ENCODE data around the gene TBCA. TPM values are rescaled to one million over a fixed set of nuclear protein-coding genes. Genes with fewer than 3 reads are reported as not detected.

The TBCA gene
- total and polyA plus RNA-seq, 2 experiments from 2014 or later, result 117 to 814 TPM

DNA sequence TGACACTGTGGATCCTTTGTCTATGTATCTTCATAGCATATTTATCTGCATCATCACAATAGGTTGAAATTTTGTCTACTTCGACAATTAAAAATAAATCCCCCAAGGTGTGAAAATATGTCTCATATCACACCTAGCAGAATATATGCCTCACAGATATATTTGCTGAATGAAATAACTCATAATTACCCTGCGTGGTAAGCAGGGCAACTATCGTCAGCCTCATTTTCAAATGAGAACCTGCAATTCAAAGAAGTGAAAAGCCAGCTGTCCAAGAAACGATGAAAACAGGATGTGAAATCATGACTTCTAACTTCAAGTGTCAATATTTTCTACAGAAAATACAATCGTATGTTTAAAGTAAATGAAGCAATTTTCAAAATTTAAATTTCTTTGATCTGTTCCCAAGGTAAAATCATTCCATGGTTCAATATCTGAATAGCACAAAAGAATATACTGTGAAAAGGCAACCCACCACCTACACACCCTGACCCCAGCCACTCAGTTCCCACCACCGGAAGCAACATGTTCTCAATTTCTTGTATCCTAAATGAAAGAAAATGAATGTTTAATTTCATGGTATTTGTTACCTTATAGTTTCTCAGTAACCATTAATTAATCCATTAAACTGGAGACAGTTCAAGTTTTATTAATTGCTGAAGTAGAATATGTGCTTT, 57.1 kb downstream of the TBCA start:
- TF ChIP-seq, protein P1, sequence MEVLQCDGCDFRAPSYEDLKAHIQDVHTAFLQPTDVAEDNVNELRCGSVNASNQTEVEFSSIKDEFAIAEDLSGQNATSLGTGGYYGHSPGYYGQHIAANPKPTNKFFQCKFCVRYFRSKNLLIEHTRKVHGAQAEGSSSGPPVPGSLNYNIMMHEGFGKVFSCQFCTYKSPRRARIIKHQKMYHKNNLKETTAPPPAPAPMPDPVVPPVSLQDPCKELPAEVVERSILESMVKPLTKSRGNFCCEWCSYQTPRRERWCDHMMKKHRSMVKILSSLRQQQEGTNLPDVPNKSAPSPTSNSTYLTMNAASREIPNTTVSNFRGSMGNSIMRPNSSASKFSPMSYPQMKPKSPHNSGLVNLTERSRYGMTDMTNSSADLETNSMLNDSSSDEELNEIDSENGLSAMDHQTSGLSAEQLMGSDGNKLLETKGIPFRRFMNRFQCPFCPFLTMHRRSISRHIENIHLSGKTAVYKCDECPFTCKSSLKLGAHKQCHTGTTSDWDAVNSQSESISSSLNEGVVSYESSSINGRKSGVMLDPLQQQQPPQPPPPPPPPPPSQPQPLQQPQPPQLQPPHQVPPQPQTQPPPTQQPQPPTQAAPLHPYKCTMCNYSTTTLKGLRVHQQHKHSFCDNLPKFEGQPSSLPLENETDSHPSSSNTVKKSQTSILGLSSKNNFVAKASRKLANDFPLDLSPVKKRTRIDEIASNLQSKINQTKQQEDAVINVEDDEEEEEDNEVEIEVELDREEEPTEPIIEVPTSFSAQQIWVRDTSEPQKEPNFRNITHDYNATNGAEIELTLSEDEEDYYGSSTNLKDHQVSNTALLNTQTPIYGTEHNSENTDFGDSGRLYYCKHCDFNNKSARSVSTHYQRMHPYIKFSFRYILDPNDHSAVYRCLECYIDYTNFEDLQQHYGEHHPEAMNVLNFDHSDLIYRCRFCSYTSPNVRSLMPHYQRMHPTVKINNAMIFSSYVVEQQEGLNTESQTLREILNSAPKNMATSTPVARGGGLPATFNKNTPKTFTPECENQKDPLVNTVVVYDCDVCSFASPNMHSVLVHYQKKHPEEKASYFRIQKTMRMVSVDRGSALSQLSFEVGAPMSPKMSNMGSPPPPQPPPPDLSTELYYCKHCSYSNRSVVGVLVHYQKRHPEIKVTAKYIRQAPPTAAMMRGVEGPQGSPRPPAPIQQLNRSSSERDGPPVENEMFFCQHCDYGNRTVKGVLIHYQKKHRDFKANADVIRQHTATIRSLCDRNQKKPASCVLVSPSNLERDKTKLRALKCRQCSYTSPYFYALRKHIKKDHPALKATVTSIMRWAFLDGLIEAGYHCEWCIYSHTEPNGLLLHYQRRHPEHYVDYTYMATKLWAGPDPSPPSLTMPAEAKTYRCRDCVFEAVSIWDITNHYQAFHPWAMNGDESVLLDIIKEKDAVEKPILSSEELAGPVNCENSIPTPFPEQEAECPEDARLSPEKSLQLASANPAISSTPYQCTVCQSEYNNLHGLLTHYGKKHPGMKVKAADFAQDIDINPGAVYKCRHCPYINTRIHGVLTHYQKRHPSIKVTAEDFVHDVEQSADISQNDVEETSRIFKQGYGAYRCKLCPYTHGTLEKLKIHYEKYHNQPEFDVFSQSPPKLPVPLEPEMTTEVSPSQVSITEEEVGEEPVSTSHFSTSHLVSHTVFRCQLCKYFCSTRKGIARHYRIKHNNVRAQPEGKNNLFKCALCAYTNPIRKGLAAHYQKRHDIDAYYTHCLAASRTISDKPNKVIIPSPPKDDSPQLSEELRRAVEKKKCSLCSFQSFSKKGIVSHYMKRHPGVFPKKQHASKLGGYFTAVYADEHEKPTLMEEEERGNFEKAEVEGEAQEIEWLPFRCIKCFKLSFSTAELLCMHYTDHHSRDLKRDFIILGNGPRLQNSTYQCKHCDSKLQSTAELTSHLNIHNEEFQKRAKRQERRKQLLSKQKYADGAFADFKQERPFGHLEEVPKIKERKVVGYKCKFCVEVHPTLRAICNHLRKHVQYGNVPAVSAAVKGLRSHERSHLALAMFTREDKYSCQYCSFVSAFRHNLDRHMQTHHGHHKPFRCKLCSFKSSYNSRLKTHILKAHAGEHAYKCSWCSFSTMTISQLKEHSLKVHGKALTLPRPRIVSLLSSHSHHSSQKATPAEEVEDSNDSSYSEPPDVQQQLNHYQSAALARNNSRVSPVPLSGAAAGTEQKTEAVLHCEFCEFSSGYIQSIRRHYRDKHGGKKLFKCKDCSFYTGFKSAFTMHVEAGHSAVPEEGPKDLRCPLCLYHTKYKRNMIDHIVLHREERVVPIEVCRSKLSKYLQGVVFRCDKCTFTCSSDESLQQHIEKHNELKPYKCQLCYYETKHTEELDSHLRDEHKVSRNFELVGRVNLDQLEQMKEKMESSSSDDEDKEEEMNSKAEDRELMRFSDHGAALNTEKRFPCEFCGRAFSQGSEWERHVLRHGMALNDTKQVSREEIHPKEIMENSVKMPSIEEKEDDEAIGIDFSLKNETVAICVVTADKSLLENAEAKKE (CRISPR knock-in tag; IDR thresholded peaks at IDR 0.05), result no peak
- no peak for TF ChIP-seq NANOG (IDR thresholded peaks at IDR 0.05; ENCODE audit: borderline replicate concordance)
- TF ChIP-seq EZH2 (IDR thresholded peaks at IDR 0.05; ENCODE audit: low read depth, unreplicated experiment), result no peak
- TF ChIP-seq EZH2phosphoT487 (IDR thresholded peaks at IDR 0.05; ENCODE audit: unreplicated experiment), result no peak
- TF ChIP-seq CTCF (conservative IDR thresholded peaks at IDR 0.05; ENCODE audit: low read depth in 2 of 2), result no peak
- TF ChIP-seq JUNB (IDR thresholded peaks at IDR 0.05; ENCODE audit: unreplicated experiment), result no peak
- no peak for TF ChIP-seq ETS1 (IDR thresholded peaks at IDR 0.05)
- TF ChIP-seq REST (IDR thresholded peaks at IDR 0.05; ENCODE audit: unreplicated experiment), result no peak
- no peak for TF ChIP-seq STAT1 (IDR thresholded peaks at IDR 0.05; ENCODE audit: unreplicated experiment)
- TF ChIP-seq POLR2AphosphoS5 (IDR thresholded peaks at IDR 0.05; ENCODE audit: low read depth), result no peak
- TF ChIP-seq CREB1 (CRISPR knock-in tag; IDR thresholded peaks at IDR 0.05; ENCODE audit: low read depth), result no peak
- no peak for TF ChIP-seq ZNF114 (CRISPR knock-in tag; IDR thresholded peaks at IDR 0.05)
- TF ChIP-seq ZNF331 (CRISPR knock-in tag; IDR thresholded peaks at IDR 0.05; ENCODE audit: low read depth), result no peak
- no peak overlapping the region for H3K4me2 ChIP-seq
- H3K4me1 Mint-ChIP-seq, result peaks cover 15% of the 10 kb centered on the region
- no peak overlapping the region for H3K4me3 Mint-ChIP-seq
- H4K20me1 ChIP-seq (replicated peaks; ENCODE audit: insufficient read depth), result peaks cover 53% of the 10 kb centered on the region
- no peak overlapping the region for H3K27ac ChIP-seq (ENCODE audit: low read depth)
- H3K36me3 Mint-ChIP-seq (ENCODE audit: low read depth), result no peaks in the 10 kb centered on the region
- peaks cover 99% of the 10 kb centered on the region for H3K79me2 ChIP-seq (replicated peaks; ENCODE audit: insufficient read depth)
- no peaks in the 10 kb centered on the region for H3K4me1 ChIP-seq (ENCODE audit: insufficient read depth)
- DNase-seq (ENCODE audit: low spot score) (no peak), ATAC-seq (no peak)
- no peak overlapping the region for H2AFZ ChIP-seq
- no peak overlapping the region for H3K4me3 ChIP-seq
- no peaks in the 10 kb centered on the region for H3K27me3 Mint-ChIP-seq (ENCODE audit: insufficient read depth, low read depth, poor library complexity)
- no peaks in the 10 kb centered on the region for H3K36me3 ChIP-seq (ENCODE audit: insufficient read depth)
- no peaks in the 10 kb centered on the region for H3K9me3 Mint-ChIP-seq
- H3K9me2 ChIP-seq (ENCODE audit: insufficient read depth), result no peaks in the 10 kb centered on the region
- H3F3A ChIP-seq (replicated peaks; ENCODE audit: low read depth), result no peaks in the 10 kb centered on the region
- no peaks in the 10 kb centered on the region for H3K27me3 ChIP-seq (ENCODE audit: insufficient read depth)
- H3K27ac Mint-ChIP-seq, result no peak overlapping the region
